ENCODE measurements around the gene ITSN2.
"Not testable (repeated sequence)": the region's sequence is repeated elsewhere in the genome, so short reads cannot be mapped to it uniquely, and the experiment has no call there.

Gene ITSN2

DNA sequence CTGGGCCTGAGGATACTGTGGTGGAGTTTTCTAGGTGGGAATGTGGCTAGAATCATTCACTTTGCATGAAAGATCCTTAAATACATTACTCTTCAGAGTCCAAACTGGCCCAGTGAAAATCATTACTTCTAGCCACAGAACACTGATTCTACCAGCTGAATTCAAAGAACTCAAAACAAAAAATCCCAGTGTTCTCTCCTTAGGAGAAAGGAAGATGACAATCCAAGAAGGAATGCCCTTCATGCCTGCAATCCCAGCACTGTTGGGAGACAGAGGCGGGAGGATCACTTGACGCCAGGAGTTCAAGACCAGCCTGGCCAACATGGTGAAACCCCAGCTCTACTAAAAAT lies 150.3 kb downstream of the ITSN2 start:
- no peak for DNase-seq

DNA sequence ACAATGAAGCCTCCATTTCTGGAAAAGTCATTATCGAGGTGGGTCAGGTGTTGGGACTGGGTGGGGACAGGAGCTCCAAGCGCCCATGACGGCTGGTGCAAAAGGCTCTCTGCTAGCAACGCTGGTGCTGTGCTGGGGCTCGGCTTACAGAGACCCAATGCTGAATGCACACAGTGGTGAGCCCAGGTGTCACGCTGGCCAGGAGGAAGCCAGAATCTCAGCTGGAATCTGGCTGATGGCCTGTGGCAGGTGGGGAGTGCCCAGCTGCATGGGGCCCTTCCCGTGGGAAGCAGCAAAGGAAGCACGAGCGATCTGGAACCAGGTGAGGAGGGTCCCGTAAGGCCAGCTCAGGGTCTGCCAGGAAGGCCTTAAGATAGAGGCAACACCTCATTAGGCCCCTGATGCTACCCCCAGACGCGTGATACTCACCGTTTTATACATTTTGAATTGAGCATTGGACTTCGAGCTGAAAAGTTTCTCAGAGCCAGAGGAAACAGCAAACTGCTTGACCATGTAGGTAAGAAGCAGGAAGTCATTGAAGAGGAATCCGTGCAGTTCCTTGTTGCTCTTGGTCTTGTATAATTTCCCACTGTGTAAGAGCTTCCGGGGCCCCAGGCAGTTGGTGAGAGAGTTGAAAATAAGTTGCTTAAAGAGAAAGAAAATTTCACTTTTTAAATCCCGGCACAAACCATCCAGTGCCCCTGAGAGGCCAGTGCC lies 150.8 kb downstream of the ITSN2 start:
- DNase-seq: no peak

DNA sequence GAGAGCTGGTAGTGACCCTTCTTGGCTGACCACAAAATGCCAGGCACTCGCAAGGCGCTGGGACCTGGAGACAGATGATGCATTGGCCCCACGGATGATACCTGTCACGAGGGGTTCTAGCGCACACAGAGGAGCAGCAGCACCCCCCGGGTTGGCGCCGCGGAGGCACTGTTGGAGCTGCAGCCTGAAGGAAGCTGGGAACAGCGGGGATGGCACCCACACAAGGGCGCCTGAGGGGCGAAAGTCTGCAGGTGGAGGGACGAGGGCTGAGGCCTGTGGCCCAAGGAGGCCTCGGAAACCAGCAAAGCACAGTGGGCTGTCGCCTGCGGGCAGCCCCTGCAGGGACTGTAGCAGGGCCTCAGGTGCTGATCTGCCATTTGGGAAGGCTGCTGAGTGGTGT lies 151.8 kb downstream of the ITSN2 start:
- DNase-seq: no peak

DNA sequence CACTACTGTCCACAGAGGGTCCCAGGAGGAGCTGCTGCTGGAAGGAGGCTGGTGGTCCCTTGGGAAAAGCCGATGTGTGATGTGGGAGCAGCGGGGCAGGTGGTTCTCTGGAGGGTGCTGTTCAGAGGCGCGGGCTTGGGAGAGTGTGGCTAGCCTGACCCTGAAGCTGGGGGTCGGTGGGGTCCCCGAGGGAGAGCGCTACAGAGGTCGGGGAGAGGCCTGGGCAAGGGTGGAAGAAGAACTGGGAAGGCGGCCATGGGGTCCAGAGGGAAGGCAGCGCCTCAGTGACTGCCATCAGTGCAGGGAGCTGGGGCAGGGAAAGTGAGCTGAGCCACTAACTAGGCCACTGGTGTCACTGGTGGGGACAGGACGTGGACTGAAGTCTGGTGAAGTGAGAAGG lies 153.0 kb downstream of the ITSN2 start:
- DNase-seq: no peak

DNA sequence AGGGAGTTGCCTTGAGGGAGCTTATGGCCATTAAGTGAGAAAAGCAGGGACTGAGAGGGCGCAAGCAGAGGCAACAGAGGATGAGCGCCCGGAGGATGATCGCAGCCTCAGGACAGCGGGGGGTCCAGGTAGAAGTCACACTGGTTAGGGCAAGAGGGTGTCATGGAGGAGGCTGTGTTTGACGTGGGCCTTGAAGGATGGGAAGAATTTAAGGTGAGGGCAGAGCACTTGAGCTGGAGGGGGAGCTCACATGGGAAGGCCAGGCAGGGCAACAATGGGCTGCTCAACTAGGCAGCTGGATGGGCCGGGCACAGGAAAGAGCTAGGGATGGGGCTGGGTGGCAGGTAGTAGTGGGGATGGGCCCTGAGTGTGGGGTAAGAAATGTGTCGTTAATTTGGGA lies 153.6 kb downstream of the ITSN2 start:
- no peak for DNase-seq

DNA sequence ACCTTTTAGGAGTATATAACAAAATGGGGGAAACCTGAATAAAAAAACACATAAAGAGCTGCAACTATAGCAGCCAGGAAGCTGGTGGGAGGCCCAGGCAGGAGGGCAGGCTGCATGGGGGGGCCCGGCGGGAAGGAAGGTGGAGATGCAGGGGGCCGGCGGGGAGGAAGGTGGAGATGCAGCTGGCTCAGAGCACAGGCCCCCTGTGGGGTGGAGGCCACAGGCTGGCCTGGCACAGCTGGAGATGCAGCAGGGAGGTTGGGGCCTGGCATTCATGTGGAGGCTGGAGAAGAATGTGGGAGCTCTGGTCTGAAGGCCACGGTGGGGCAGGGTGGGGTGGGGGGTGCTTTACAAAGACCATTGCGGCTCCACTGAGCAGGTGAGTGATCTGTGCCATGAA lies 154.1 kb downstream of the ITSN2 start:
- DNase-seq: no peak

DNA sequence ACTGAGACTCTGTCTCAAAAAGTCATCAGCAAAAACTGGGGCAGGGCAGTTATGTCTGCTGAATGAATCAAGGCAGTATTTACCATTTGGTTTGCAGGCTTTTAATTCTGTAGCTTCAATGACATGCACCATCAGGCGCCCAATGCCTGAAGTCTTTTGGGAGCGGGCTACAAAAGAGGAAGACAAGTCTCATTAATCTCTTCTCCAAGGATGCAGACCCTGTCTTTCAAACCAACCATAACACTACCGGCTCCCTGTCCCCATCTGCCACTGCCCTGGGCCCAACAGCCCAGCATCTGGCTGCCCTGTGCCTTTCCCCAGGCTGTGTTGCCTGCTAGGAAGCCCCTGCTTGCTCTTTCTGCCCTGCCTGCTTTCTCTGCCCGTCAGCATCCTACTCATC lies 155.2 kb downstream of the ITSN2 start:
- DNase-seq: no peak

DNA sequence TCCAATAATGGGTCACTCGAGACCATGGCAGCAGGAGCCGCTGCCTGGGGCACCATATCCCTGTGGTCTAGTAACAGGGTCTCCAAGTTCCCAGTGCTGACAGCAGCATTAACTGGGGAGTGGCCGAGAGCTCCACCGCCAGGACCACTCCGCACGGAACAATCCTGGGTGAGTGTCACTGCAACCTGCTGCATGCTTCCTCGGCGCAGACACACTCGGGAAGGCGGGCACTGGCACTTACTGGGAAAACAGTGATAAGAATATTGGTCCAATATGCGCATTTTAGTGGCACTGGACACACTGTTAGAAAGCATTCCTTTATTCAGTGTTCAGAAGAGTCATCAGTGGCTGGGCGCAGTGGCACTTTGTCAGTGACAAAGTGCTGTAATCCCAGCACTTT lies 155.8 kb downstream of the ITSN2 start:
- no peak for DNase-seq

DNA sequence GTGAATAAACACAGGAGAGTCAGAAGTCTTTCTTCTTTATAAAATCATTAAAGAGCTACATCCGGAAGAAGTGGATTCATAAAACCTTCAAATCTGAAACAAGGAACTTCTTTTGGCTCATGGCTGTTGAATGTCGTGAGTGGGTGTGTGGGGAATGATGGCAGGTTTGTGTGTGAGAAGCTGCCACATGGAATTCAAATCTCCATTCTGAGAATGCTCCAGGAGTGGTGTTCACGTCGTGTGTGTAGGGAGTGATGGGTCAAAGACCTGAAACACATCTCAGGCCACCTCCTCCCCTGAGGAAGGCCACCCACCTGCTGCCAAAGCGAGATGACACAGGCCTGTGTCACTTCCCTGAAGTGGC lies 156.6 kb downstream of the ITSN2 start:
- DNase-seq: no peak

DNA sequence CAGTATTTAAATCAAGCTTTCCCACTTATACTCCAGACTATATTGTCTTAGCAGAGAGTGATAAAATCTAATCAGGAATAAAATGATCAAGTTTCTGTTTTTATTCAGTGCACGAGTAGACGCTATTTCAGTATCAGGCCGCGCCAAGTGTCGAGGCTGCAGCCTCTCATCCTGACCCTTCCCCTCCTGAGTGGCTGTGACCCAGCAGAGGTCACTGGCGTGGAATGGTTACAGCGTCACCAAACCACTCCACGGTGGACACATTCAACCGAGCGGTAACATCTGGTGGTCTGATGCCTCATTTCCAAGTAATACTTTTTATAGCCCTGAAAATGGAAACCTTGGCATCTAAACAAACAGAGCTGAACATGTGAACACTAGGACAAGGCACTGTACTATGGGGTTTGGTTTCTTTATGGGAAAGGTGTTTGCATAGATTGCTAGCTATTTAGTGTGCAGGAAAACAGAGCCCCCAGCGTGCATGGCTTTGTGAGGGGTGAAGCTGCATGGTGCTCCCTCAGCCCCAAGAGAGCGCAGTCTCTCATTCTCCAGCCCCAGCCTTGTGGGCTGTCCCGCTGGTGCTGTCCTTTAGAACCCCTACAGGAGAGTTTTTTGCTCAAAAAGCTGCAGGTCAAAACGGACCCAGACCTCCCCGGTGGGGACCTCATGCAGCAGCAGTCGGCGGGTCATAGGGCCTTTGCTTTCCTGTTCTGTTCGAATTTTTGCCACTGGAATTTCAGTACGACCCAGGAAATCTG lies 157.1 kb downstream of the ITSN2 start:
- DNase-seq: no peak

DNA sequence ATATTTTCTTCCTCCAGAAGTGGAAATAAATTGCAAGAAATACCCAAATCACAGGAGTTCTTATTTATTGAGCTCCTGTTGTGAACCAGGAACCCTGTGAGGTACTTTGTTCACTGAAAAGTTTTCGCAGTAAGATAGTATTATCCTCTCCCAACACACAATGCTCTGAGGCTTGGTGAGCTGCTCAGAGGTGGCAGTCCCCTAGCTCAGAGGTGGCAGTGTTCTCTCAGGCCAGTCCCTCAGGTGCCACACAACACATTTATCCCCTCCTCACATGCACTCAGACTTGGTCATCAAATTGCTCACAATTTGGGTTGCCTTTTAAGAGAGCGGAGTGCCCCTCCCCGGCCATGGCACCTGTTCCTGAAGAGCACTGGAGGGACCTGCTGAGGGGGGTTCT lies 159.5 kb downstream of the ITSN2 start:
- no peak for DNase-seq

DNA sequence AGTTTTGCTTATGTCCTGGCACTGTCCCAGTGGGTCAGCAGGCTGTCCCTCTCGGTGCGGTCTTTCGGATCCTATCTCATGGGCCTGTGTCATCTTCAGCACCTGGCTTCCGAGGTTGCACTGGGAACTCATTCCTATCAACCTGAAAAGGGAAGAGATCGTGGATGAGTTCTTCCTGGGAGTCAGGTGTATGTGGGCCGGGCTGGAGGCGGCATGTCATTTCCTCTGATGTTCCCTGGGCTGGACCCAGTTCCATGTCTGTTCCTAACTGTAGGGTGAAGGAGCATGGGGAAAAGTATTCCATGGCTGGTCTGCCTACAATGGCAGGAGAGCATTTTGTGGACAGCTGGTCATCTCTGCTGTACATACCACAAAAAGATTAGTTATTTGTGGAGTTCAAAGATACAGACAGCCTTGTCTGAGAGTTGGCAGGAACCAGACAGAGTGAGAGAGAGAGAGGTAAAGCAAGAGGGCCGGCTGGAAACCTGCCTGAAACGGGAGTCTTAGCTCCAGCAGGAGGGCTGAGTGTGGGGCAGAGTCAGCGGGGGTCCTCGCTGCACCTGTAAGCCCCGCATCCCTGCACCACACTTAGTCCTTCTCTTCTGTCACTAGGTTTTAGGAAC lies 160.3 kb downstream of the ITSN2 start:
- no peak for DNase-seq

DNA sequence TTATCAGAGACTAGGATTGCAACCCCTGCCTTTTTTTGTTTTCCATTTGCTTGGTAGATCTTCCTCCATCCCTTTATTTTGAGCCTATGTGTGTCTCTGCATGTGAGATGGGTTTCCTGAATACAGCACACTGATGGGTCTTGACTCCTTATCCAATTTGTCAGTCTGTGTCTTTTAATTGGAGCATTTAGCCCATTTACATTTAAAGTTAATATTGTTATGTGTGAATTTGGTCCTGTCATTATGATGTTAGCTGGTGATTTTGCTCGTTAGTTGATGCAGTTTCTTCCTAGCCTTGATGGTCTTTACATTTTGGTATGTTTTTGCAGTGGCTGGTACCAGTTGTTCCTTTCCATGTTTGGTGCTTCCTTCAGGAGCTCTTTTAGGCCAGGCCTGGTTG lies 163.1 kb downstream of the ITSN2 start:
- not testable (repeated sequence) for DNase-seq

DNA sequence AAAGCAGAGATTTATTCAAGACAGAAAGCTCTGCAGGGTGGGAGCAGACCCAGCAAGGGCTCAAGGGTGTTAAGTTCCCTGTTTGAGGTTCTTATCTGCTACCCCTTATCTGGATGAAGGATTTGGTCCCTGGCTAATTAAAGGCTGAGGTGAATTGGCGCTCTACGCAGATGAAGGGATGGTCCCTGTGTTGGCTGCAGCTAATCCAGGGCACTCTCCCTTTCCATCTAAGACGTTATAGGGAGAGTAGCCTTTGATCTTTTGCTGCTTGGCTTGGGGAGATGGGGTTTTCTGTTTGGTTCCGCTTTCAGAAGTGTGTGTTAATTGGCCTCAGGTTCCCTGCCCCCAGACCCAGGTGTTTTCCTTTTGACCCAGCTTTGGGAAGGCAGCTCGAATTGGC lies 168.5 kb downstream of the ITSN2 start:
- no peak for DNase-seq

DNA sequence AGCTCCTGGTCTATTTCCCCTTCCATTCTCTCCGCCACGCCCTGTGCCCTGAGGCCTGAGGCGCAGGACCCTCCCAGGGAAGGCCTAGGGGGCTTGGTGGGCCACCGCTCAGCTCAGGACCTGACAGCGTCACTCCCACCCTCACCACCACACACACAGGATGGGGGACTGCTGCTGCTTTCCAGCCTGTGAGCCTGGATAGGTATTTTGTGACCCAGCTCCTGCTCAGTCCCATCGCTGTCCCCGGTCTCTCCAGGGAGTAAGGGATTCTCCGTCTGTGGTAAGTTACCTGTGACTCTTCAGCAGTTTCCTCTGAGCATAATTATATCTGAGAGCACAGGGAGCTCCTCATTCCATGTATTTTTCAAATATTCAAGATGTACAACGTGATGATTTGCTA lies 169.2 kb downstream of the ITSN2 start:
- DNase-seq: no peak

DNA sequence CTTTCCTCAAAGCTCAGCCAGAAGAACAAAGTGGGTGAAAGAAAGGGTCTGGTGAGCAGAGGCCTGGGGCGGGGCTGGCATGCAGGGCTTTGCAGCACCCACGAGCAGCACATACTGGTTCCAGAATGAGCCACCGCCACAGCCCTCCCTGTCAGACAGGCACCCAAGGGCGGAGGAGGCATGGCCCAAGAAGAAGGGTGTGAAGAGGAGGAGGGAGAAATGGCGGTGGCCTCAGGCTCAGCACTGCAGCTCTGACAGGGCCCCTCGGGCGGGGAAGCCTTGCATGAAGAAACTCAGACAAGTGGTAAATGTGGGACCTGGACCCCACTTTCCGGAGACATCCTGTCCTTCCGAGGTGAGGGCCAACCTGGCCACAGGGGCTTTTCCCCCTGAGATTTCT lies 169.8 kb downstream of the ITSN2 start:
- DNase-seq: no peak

DNA sequence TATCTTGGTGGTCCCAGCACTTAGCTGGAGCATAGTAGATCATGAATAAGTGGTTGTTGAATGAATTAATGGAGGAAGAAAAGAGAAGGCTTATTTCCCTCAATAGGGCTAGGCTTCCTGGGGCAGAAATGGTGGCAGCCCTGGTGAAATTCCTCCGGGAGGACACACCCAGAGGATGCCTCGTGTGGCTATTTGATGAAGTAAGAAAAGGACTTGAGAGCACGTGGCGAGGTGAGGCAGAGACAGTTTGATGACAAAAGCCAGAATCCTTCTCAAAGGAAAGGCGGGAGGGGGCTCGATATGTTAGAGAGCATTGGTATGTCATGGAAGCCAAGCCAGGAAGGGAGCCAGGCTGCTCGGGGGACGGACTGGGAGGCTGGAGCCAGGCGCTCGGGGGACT lies 170.8 kb downstream of the ITSN2 start:
- DNase-seq: no peak

DNA sequence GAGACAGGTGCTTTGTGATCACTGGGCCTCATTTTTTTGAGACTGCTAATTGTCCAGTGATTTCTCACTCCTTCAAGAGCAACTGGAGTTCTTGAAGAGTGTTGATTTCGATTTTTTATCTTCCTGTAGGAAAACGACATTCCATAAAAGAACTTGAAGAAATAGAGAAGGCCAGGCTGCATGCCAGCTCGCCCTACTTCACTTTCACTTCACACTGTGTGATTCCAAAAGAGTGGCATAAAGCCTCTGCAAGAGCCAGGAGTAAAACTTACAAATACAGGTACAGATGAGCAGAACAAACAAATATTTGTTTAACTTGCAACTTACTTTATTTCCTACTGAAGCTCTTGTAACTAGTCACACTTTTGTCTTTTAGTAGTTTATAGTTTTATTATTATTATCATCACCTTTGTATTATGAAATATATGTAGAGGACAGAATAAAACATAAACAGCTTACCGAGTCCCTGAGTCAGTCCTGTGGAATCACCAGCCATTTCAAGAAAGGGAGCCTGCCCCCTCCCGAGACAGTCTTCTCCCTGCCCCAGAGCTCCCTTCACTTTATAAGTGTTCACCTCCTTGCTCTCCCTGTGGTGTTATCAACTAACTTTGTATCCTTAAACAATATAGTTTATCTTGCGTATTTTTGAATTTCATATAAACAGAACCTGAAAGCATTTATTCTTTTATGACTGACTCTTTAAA lies 176.8 kb downstream of the ITSN2 start:
- DNase-seq: no peak

DNA sequence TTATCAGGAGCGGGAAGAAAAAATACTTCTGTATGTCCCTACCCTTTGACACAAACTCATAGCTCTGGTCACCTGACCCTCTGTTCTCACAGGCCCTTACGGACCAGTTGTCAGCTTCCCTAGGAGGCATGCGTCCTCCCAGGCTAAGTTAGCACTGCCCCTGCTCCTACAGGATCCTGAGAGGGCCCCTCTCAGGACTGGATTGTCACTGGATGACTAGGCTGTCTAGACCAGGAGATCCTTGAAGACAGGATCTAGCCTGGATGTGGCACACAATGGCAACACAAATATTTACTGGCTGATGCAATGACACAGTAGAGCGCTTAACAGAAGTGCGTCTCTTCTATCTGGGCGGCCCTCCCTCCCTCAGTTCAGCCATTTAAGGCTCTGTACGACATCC lies 177.8 kb downstream of the ITSN2 start:
- DNase-seq: no peak

DNA sequence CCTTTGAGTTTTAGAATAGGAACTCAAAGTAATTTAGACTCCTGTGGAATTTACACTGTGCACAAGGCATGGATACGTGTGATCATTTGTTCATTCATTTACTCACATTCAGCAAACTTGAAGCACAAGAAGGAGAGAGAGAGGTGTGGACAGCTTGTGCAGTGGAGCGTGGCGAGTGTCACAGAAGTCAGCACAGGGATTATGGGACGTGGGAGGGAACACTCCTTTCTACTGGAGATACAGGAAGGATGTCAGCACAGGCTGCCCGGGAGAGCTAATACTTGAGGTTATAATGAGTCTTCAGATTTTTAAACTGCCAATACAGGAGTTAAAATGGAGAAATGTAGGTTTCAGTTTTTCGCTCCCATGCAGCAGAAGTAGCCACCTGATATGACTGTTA lies 178.5 kb downstream of the ITSN2 start:
- no peak for DNase-seq

DNA sequence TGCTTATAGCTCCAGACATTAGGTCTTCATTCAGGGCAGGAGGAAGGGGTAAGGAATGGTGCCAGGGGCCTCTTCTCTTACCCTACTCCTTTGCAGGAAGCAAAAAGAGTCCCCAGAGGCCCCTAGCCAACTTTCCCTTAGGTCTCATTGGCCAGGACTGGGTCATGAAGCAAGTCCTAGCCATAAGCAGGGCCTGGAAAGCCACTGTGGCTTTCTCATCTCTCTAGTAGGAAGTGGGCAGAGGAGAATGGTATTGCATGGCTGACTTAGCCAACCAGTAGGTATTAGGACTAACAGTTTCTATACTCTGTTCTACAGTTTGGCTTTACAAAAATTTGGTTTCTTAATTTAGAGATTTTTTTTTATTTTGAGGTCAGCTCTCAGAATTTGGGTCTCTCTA lies 180.7 kb downstream of the ITSN2 start:
- no peak for DNase-seq

DNA sequence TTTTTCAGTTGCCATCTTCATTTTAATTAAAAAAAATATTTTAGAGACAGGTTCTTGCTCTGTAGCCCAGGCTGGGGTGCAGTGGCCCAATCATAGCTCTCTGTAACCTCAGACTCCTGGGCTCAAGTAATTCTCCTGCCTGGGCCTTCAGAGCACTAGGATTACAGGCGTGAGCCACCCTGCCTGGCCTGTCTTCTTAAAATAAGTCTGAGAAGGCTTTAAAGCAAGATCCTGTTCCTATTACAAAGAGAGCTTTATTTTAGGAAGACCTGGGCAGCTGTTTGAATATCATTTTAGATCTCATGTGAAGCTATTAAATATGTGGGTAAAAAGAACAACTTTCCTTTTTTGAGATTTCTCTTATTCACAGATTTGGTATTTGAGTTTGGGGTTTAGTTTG lies 184.0 kb downstream of the ITSN2 start:
- no peak for DNase-seq

DNA sequence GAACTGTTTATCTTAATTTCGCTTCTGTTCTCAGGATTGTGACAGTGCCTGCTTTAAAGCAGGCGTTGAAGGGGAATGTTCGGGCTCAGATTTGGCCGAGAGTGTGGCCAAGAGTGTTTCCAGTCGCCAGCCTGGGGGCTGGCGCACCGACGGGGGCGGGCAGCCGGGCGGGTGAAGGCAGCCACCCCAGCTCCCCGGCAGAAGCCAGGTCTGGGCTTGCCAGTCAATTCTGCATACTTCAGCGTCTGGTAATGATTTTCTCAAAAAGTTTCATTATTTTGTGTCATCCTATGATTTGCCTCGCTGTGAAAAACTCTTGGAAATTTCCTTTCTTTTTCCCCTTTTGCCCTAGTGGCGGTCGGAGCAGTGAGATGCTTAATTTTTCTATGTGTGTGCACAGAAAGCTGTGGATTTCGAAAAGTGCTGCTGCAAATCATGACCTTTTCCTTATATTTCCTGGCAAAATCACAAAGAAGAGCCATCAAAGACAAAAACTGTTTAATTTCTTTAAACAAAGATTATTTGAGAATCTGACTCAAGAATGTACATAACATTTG lies 184.6 kb downstream of the ITSN2 start:
- no peak for DNase-seq

DNA sequence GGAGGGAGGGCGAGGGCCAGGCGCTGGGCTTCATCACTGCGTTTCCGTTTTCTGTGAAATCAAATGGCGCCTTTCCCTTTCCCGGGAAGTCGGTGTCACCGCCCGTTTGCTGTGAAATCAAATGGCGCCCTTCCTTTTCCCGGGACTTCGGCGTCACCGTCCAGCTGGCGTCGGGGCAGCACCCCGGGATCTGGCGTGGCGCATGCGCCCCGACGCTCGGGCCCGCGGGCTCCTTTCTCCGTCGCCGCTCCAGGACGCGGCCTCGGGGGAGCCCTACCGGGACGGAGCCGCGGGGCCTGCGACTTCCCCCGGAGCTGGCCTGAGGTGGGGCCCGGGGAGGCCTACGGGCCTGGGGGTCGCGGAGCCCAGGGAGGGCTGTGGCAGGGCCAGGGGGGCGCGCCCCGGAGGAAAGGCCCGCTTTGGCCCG lies 185.5 kb downstream of the ITSN2 start, which contains the start of gene FAM228A:
TSS of gene FAM228A (plus strand) at position 203 of the 427 bp plus-strand sequence. CDS start 428 bp downstream, outside the sequence.
- no peak for DNase-seq
